Embryonic facial prominence (tissue), 1 donor: Measurements from ENCODE around the gene FBN1.
A peak's percentile ranks its signal among the peaks of the same experiment; 100 is the strongest.

Experiments used
- DNase-seq: peaks from one replicate; pipeline ENCODE4 v3.0.0-alpha.2; 2016; ENCODE audit errors: extremely low spot score

FBN1 gene

GRCh38 chr15:48645558-48646330, at the start of gene FBN1:
FBN1 (minus strand) TSS chr15:48645709; CDS start chr15:48644769, 940 bp downstream.
- DNase-seq, result peak; percentile 83

GRCh38 chr15:48693484-48693883, 48.0 kb upstream of the FBN1 start:
- no peak for DNase-seq

- no peak for DNase-seq
Observed at GRCh38 chr15:48688493-48688892, 43.0 kb upstream of the FBN1 start.

GRCh38 chr15:48683991-48684765, 38.7 kb upstream of the FBN1 start:
- no peak for DNase-seq

- no peak for DNase-seq
Observed at GRCh38 chr15:48682942-48683651, 37.6 kb upstream of the FBN1 start.

GRCh38 chr15:48681353-48681752, 35.8 kb upstream of the FBN1 start:
- DNase-seq, result no peak

- no peak for DNase-seq
Observed at GRCh38 chr15:48680841-48681240, 35.3 kb upstream of the FBN1 start.

GRCh38 chr15:48679952-48680351, 34.4 kb upstream of the FBN1 start:
- no peak for DNase-seq

GRCh38 chr15:48678851-48679250, 33.3 kb upstream of the FBN1 start:
- no peak for DNase-seq

- DNase-seq, result no peak
Observed at GRCh38 chr15:48677821-48678220, 32.3 kb upstream of the FBN1 start.

GRCh38 chr15:48675436-48675835, 29.9 kb upstream of the FBN1 start:
- DNase-seq, result no peak

GRCh38 chr15:48674876-48675275, 29.4 kb upstream of the FBN1 start:
- no peak for DNase-seq

GRCh38 chr15:48672206-48672605, 26.7 kb upstream of the FBN1 start:
- DNase-seq, result no peak

GRCh38 chr15:48671103-48672022, 25.9 kb upstream of the FBN1 start:
- DNase-seq, result no peak

- no peak for DNase-seq
Observed at GRCh38 chr15:48667701-48668100, 22.2 kb upstream of the FBN1 start.

- no peak for DNase-seq
Observed at GRCh38 chr15:48664436-48664835, 18.9 kb upstream of the FBN1 start.

GRCh38 chr15:48657950-48658591, 12.6 kb upstream of the FBN1 start:
- no peak for DNase-seq

- no peak for DNase-seq
Observed at GRCh38 chr15:48654801-48655200, 9.3 kb upstream of the FBN1 start.

GRCh38 chr15:48653913-48654670, 8.6 kb upstream of the FBN1 start:
- no peak for DNase-seq

- DNase-seq, result no peak
Observed at GRCh38 chr15:48653216-48653615, 7.7 kb upstream of the FBN1 start.
